Heart left ventricle (tissue), 13 donors: ENCODE results near the gene MYO10.

Experiments
- CTCF ChIP-seq, 12 donors: fragments of 200-600 bp; sonication (generic) in 4 of 12; IDR thresholded peaks; one replicate each; pipeline versions ENCODE4 v1.5.0 to v1.8.0; 2018 to 2022; ENCODE audit warnings: antibody characterized with exemption in 12 of 12, mild to moderate bottlenecking in 5 of 12
- POLR2A ChIP-seq, 2 donors: fragments of 450-650 bp; IDR thresholded peaks; one replicate each; pipeline ENCODE4 v1.6.1; 2017; ENCODE audit warnings: antibody characterized with exemption in 2 of 2, mild to moderate bottlenecking in 2 of 2, moderate library complexity in 2 of 2
- donor health status: ischemic (EF 13 %, LVEDD 7.1; RV severe dilation, severe dysfunction).
- donor health status: DM: no; HTN: yes; CAD: no.
- donor health status: DM: no; HTN: no; CAD: no.
- donor health status: ischemic (EF 25% LVEDD 6.9; RV normal size, moderate dysfunction).
- donor health status: ischemic (EF 25% LVEDD 5.7; RV mildly dilated, moderate dysfunction).
- donor health status: ischemic (EF 35%, LVEDD 5.7; RV mildly dilated, moderate dysfunction).
- donor health status: nonischemic (EF 11% LVEDD 7.7; RV severe dilation, severe dysfunction).
- donor health status: DM: yes; HTN: yes; CAD: no.
- donor health status: PGD.
- donor health status: ischemic (EF 29% LVEDD 5.4; RV normal size, mild dysfunction).
- donor health status: nonischemic (EF 23%, LVEDD 6.1; RV moderate dilation, normal function).

- no peak for TF ChIP-seq CTCF (IDR thresholded peaks at IDR 0.05)
- TF ChIP-seq POLR2A (IDR thresholded peaks at IDR 0.05): no peak
These were observed 191.8 kb downstream of the MYO10 start for GRCh38 chr5:16744164-16744880.
